Endothelial cell (in vitro differentiated cells): ENCODE measurements around the gene HTR3E. TPM values are rescaled to one million over a fixed set of nuclear protein-coding genes. Genes with fewer than 3 reads are reported as not detected.
A peak's percentile ranks its signal among the peaks of the same experiment; 100 is the strongest.

Experiments used
- DNase-seq: peaks from one replicate; pipeline ENCODE4 v3.0.0; 2021; ENCODE audit warnings: low spot score
- H3K27ac Mint-ChIP-seq: one replicate; pipeline ENCODE4 v1.8.0; 2021; ENCODE audit warnings: mixed read lengths, inconsistent platforms; ENCODE audit not compliant: unreplicated experiment
- H3K27me3 Mint-ChIP-seq: one replicate; pipeline ENCODE4 v1.8.0; 2021; ENCODE audit warnings: mild to moderate bottlenecking, moderate library complexity, mixed read lengths, inconsistent platforms; ENCODE audit not compliant: unreplicated experiment
- H3K36me3 Mint-ChIP-seq: one replicate; pipeline ENCODE4 v1.8.0; 2021; ENCODE audit warnings: mild to moderate bottlenecking, low read depth, mixed read lengths, inconsistent platforms; ENCODE audit not compliant: unreplicated experiment
- H3K4me1 Mint-ChIP-seq: one replicate; pipeline ENCODE4 v1.8.0; 2021; ENCODE audit warnings: mild to moderate bottlenecking, mixed read lengths, inconsistent platforms; ENCODE audit not compliant: unreplicated experiment
- H3K4me3 Mint-ChIP-seq: one replicate; pipeline ENCODE4 v1.8.0; 2021; ENCODE audit warnings: mild to moderate bottlenecking, mixed read lengths, inconsistent platforms; ENCODE audit not compliant: unreplicated experiment
- H3K9me3 Mint-ChIP-seq: one replicate; pipeline ENCODE4 v1.8.0; 2021; ENCODE audit warnings: mixed read lengths, inconsistent platforms; ENCODE audit not compliant: unreplicated experiment
- total RNA-seq: library from RNA; stranded (reverse); fragmentation: NEBNext Ultra II Directional; extraction: Animal tissue kit (Norgen Biotek cat#: 25700); gene quantifications from one replicate; pipeline ENCODE4 v1.2.1, GENCODE V29; 2021; ENCODE audit not compliant: unreplicated experiment
- TF ChIP-seq, protein P1 (sequence below): fragments of 200-600 bp; sonication (generic); IDR thresholded peaks from one replicate; pipeline ENCODE4 v1.5.0; 2021; ENCODE audit warnings: antibody characterized with exemption; ENCODE audit not compliant: unreplicated experiment

HTR3E gene
- total RNA-seq, 1 donor from 2014 or later, result not detected

GRCh38 chr3:184082034-184082433, 14.8 kb upstream of the HTR3E start:
- peaks cover 7% of the 10 kb centered on the region for H3K36me3 Mint-ChIP-seq
- no peaks in the 10 kb centered on the region for H3K9me3 Mint-ChIP-seq
- H3K27me3 Mint-ChIP-seq, result peaks cover 6% of the 10 kb centered on the region
- DNase-seq, result no peak
- H3K27ac Mint-ChIP-seq, result no peak overlapping the region
- H3K4me3 Mint-ChIP-seq, result no peak overlapping the region
- TF ChIP-seq, protein P1, sequence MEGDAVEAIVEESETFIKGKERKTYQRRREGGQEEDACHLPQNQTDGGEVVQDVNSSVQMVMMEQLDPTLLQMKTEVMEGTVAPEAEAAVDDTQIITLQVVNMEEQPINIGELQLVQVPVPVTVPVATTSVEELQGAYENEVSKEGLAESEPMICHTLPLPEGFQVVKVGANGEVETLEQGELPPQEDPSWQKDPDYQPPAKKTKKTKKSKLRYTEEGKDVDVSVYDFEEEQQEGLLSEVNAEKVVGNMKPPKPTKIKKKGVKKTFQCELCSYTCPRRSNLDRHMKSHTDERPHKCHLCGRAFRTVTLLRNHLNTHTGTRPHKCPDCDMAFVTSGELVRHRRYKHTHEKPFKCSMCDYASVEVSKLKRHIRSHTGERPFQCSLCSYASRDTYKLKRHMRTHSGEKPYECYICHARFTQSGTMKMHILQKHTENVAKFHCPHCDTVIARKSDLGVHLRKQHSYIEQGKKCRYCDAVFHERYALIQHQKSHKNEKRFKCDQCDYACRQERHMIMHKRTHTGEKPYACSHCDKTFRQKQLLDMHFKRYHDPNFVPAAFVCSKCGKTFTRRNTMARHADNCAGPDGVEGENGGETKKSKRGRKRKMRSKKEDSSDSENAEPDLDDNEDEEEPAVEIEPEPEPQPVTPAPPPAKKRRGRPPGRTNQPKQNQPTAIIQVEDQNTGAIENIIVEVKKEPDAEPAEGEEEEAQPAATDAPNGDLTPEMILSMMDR, result no peak
- peaks cover 5% of the 10 kb centered on the region for H3K4me1 Mint-ChIP-seq

GRCh38 chr3:184082465-184082864, 14.4 kb upstream of the HTR3E start:
- H3K27ac Mint-ChIP-seq, result no peak overlapping the region
- H3K36me3 Mint-ChIP-seq, result peaks cover 7% of the 10 kb centered on the region
- H3K4me3 Mint-ChIP-seq, result no peak overlapping the region
- no peak for DNase-seq
- peaks cover 6% of the 10 kb centered on the region for H3K27me3 Mint-ChIP-seq
- no peaks in the 10 kb centered on the region for H3K9me3 Mint-ChIP-seq
- peaks cover 5% of the 10 kb centered on the region for H3K4me1 Mint-ChIP-seq
- TF ChIP-seq, protein P1, result no peak

DNA sequence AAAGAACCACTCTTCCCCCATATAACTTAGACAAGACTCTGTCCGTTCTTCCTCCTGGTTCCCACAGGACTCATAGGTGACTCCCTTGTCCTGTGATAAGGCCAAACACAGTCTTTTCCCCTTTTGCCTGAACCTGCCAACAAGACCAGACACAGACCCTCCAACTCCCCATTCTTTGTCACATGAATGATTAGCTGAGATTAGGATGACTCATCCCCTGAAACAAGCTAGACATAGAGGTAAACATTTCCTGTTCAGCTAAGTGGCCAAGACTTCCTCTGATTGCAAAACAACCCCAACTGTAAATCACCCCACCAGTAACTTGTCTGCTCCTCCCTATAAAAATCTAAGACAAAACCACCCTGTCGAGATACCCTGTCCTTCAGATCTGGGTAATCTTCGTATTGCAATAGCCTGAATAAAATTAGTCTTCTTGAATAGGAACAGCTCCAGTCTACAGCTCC, 11.4 kb upstream of the HTR3E start:
- H3K27me3 Mint-ChIP-seq, result peaks cover 5% of the 10 kb centered on the region
- TF ChIP-seq, protein P1, result no peak
- H3K36me3 Mint-ChIP-seq, result peaks cover 7% of the 10 kb centered on the region
- H3K9me3 Mint-ChIP-seq, result no peaks in the 10 kb centered on the region
- H3K27ac Mint-ChIP-seq, result peak overlapping the region; percentile 28
- peaks cover 5% of the 10 kb centered on the region for H3K4me1 Mint-ChIP-seq
- no peak for DNase-seq
- no peak overlapping the region for H3K4me3 Mint-ChIP-seq

DNA sequence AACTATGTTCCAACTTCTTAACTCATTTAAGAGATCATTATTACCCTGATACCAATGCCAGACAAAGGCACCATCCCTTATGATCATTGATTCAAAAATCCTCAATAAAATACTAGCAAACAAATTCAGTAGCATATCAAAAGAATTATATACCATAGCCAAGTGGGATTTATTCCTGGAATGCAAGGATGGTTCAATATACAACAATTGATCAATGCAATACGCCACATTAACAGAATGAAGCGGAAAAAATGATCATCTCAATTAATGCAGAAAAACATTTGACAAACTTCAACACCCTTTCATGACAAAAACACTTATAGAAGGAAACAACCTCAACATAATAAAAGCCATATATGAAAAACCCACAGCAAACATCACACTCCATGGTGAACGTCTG, 4.7 kb upstream of the HTR3E start:
- H3K27ac Mint-ChIP-seq, result no peak overlapping the region
- no peak for DNase-seq

GRCh38 chr3:184097556-184097955, 692 bp downstream of the HTR3E start:
- Mint-ChIP-seq H3K9me3 (no peaks in the 10 kb centered on the region), H3K4me3 (no peak overlapping the region), H3K27ac (no peak overlapping the region), H3K4me1 (no peaks in the 10 kb centered on the region), H3K36me3 (no peaks in the 10 kb centered on the region), H3K27me3 (peaks cover 2% of the 10 kb centered on the region)
- DNase-seq, result no peak
- TF ChIP-seq, protein P1, result no peak

More for the DNA sequence above, 4.7 kb upstream of the HTR3E start:
- Mint-ChIP-seq H3K9me3 (no peaks in the 10 kb centered on the region), H3K36me3 (no peaks in the 10 kb centered on the region), H3K27me3 (peaks cover 2% of the 10 kb centered on the region), H3K4me1 (no peaks in the 10 kb centered on the region), H3K4me3 (no peak overlapping the region)
- TF ChIP-seq, protein P1, result no peak
